H1 (cell line): ENCODE data around the gene BCL2. TPM values are rescaled to one million over a fixed set of nuclear protein-coding genes. Genes with fewer than 3 reads are reported as not detected.

Experiments used
- CREB1 ChIP-seq: IDR thresholded peaks from 2 replicates; pipeline ENCODE4 v1.6.1; 2012; ENCODE audit warnings: inconsistent platforms
- MAX ChIP-seq: IDR thresholded peaks from 2 replicates; pipeline ENCODE4 v1.6.1; 2012; ENCODE audit warnings: inconsistent platforms
- NANOG ChIP-seq: IDR thresholded peaks from 2 replicates; pipeline ENCODE4 v1.6.1; 2011; ENCODE audit warnings: low read length, low read depth, mild to moderate bottlenecking, inconsistent platforms; ENCODE audit not compliant: insufficient read depth, poor library complexity, severe bottlenecking
- RBBP5 ChIP-seq: IDR thresholded peaks from 2 replicates; pipeline ENCODE4 v1.7.1; 2012; ENCODE audit warnings: low read depth, mild to moderate bottlenecking, inconsistent platforms, low read length, moderate library complexity, borderline replicate concordance
- RFX5 ChIP-seq: IDR thresholded peaks from 2 replicates; pipeline ENCODE4 v1.6.1; 2011; ENCODE audit warnings: low read depth, low read length, improper control_type of control experiment, borderline replicate concordance
- SAP30 ChIP-seq: fragments of 300-600 bp; sonication (generic); IDR thresholded peaks from 2 replicates; pipeline ENCODE4 v1.7.1; 2012; ENCODE audit warnings: low read length, moderate library complexity, mild to moderate bottlenecking, inconsistent platforms; ENCODE audit not compliant: insufficient read depth, insufficient replicate concordance
- SIN3A ChIP-seq, 2 experiments: IDR thresholded peaks in 1 of 2; conservative IDR thresholded peaks in 1 of 2; 2 replicates each; pipeline ENCODE4 v1.6.1; 2011 to 2012; ENCODE audit warnings: low read length in 2 of 2, improper control_type of control experiment in 1 of 2, low read depth in 1 of 2, mild to moderate bottlenecking in 1 of 2
- TCF12 ChIP-seq: IDR thresholded peaks from 2 replicates; pipeline ENCODE4 v1.6.1; 2011; ENCODE audit warnings: low read depth, mild to moderate bottlenecking, low read length
- polyA plus RNA-seq, 7 experiments: library from polyadenylated mRNA; depleted of rRNA in 3 of 7; stranded (reverse) in 5 of 7; unstranded in 2 of 7; fragments of >200 nt in 5 of 7; fragments of 200-250 nt in 2 of 7; gene quantifications; 1 replicate in 5 of 7; 2 replicates in 1 of 7; 4 replicates in 1 of 7; pipeline versions ENCODE4 v1.2.1 to v1.2.3, GENCODE V29; 2011 to 2013; ENCODE audit warnings: missing spikeins in 2 of 7, mixed read lengths in 2 of 7
- total RNA-seq: library from RNA; stranded (reverse); fragmentation: NEBNext Ultra II Directional; extraction: Animal tissue kit (Norgen Biotek cat#: 25700); gene quantifications from 2 replicates; pipeline ENCODE4 v1.2.1, GENCODE V29; 2021

Gene BCL2
- total and polyA plus RNA-seq, 2 of the 8 experiments (the other 6 are each of a cell fraction or from before 2014, with no cell fraction given), result 0.59 to 4.5 TPM

DNA sequence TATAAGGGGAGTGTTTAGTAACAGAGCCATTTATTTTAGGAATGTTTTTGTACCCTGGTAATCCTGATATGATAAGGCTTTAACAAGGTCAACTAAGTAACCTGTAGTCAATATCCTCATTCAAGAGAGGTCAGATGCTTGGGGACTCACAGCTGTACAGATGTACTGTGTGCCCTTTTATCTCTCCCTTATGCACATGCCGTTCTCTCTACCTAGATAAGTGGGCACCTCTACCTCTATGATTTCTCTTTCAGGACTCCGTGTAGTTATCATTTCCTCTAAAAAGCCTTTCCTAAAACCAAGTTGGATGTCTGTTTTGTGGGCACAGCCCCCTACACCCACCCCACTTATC, 132.4 kb downstream of the BCL2 start (continued):
- TF ChIP-seq MAX, result no peak
- TF ChIP-seq TCF12, result no peak
- TF ChIP-seq SAP30, result no peak
- TF ChIP-seq RFX5, result no peak
- TF ChIP-seq RBBP5, result no peak
- no peak for TF ChIP-seq NANOG
- no peak for TF ChIP-seq SIN3A (conservative IDR thresholded peaks at IDR 0.05 in 1 of 2, IDR thresholded peaks at IDR 0.05 in 1 of 2; ENCODE audit: low read depth in 1 of 2, low read length in 2 of 2)
- no peak for TF ChIP-seq CREB1
- TF ChIP-seq, all 59 proteins: peak for 0
